D721Med (cell line): ENCODE results near the gene PGLYRP2.

Source experiments
- DNase-seq: peaks from one replicate; pipeline ENCODE4 v3.0.0; 2011; ENCODE audit warnings: low spot score; ENCODE audit not compliant: insufficient read length
- FAIRE-seq: peaks from 2 replicates; lab custom pipeline; 2011; peaks lifted over from hg19 to GRCh38; lab: Jason Lieb, UNC
- CTCF ChIP-seq: IDR thresholded peaks from 2 replicates; pipeline ENCODE4 v1.5.1; 2012; ENCODE audit warnings: mild to moderate bottlenecking, control low read depth; ENCODE audit not compliant: insufficient read depth; ENCODE audit errors: missing control alignments

PGLYRP2 gene

DNA sequence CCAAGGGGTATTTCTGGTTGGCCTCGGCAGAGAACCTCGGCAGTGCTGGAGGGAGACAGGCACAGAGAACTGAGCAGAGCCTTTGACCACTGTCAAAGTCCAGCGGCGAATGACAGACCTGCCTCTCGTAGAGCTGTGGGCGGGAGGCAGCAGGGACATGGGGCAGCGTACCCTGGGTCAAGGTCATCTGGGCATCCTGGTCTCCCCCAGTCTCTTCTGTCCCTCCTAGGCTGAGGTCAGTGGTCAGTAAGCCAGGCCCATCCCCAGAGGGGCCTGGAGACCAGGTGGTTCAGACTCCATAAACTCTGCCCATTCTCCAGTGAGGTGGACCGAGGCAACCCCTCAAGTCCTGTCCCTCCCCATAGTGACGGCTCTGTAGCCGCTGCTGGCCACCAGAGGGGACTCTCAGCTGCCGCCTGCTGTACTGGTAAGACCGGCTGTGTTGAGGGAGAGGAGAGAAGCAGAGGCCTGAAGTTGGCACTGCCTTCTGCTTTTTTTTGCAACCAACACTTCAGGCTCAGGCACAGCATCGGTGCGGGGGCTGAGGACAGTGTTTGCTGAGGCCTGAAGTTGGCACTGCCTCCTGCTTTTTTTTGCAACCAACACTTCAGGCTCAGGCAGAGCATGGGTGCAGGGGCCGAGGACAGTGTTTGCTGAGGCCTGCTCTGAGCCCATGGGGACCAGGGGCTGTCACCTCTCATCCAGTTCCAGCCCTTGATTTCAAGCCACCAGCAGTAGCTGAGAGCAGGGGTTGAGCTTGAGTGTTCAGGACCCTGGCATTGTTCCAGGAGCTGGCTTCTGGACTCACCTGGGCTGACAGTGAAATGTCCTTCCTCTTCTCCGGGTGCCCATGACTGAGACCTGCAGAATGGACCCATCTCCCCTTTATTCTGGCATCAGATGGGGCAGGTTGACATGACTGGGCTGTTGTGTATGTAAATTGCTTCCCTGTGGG is at the start of gene PGLYRP2:
PGLYRP2 (minus strand) TSS at position 111 of the 955 bp plus-strand sequence. CDS start 130 bp downstream, outside the sequence.
- no peak for TF ChIP-seq CTCF
- DNase-seq (no peak), FAIRE-seq (no peak)

DNA sequence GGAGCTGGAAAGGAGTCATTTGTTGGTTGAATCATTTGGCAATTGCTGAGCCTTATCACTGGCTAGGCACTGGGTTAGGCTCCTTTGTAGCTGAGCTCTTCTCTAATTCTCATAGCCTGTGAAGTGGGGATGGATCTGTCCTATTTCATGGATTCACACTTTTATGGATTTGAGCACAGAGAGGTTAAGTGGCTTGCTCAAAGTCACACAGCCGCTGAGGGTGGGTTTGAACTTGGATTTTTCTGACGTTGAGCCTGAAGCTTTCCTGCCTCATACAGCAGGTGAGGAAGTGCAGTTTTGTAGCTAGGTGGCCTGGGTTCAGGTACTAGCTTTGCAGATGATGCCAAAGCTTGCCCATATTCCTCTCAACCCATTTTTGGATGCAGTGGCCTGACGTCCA is 48.4 kb upstream of the PGLYRP2 start:
- DNase-seq (no peak), FAIRE-seq (no peak)
- TF ChIP-seq CTCF = no peak

- no peak for FAIRE-seq
- no peak for DNase-seq
- TF ChIP-seq CTCF = no peak
Observed at GRCh38 chr19:15526408-15526807, 47.1 kb upstream of the PGLYRP2 start.

GRCh38 chr19:15525291-15525690 is 46.0 kb upstream of the PGLYRP2 start:
- no peak for TF ChIP-seq CTCF
- DNase-seq = no peak
- no peak for FAIRE-seq

DNA sequence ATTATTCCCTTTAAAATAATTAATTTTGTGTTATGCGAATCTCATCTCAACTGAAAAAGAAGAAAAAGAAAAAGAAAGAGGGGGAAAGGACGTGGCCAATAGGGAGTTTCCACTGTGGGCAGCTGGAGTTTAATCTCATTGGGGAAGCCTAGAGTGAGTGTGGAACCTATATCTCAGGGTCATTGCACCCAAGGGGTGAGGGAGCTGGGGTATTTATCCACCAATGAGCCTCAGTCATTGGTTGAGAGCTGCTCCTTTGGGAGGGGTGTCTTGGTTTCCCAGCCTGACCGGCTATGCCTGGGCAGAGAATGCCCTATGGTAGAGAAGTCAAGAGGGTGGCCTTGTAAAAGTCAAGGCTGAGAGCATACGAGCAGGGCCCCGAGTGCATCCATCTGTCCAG is 45.5 kb upstream of the PGLYRP2 start:
- no peak for DNase-seq
- FAIRE-seq = no peak
- no peak for TF ChIP-seq CTCF

- FAIRE-seq (no peak), DNase-seq (no peak)
- TF ChIP-seq CTCF = no peak
Observed at GRCh38 chr19:15519433-15519976, 40.2 kb upstream of the PGLYRP2 start.

DNA sequence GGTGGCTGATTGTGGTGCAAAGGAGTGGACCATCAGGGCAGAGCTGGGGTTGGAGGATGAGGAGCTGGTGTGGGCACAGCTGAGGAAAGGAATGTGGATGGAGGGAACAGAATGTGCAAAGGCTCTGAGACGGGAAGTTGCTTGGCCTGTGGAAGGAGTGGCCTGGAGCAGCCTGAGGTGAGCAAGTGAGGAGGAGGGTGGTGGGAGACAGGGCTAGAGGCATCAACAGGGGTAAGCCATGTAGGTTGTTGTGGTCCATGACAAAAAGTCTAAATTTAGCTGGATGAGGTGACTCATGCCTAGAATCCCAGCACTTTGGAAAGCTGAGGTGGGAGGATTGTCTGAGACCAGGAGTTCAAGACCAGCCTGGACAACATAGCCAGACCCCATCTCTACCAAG is 38.5 kb upstream of the PGLYRP2 start:
- FAIRE-seq (no peak), DNase-seq (no peak)
- TF ChIP-seq CTCF = no peak
